Thyroid gland (tissue), 4 donors: ENCODE results near the gene ZBTB49. TPM values are rescaled to one million over a fixed set of nuclear protein-coding genes. Genes with fewer than 3 reads are reported as not detected.

Experiments
- DNase-seq, 2 donors: peaks; one replicate each; pipeline ENCODE4 v3.0.0-alpha.2; 2019
- H3K27ac ChIP-seq, 3 donors: fragments of 200-600 bp; sonication (generic); 1 replicate in 2 of 3; 2 replicates in 1 of 3; pipeline ENCODE4 v1.5.1; 2016 to 2019; ENCODE audit warnings: mild to moderate bottlenecking in 1 of 3, moderate library complexity in 1 of 3
- H3K27me3 ChIP-seq: fragments of 200-600 bp; sonication (generic); one replicate; pipeline ENCODE4 v1.5.1; 2019
- H3K36me3 ChIP-seq, 2 donors: fragments of 200-600 bp; sonication (generic); one replicate each; pipeline ENCODE4 v1.5.1; 2016 to 2019
- H3K4me1 ChIP-seq, 2 donors: fragments of 200-600 bp; sonication (generic); one replicate each; pipeline ENCODE4 v1.5.1; 2017 to 2019
- H3K4me3 ChIP-seq, 3 donors: fragments of 200-600 bp; sonication (generic); replicated peaks in 1 of 3; 1 replicate in 2 of 3; 2 replicates in 1 of 3; pipeline ENCODE4 v1.5.1; 2016; ENCODE audit warnings: mild to moderate bottlenecking in 1 of 3
- H3K9me3 ChIP-seq: fragments of 200-600 bp; sonication (generic); one replicate; pipeline ENCODE4 v1.5.1; 2017
- CTCF ChIP-seq, 6 experiments: fragments of 200-600 bp in 3 of 6; fragments of 450-650 bp in 3 of 6; sonication (generic) in 3 of 6; IDR thresholded peaks; one replicate each; pipeline ENCODE4 v1.5.1; 2016 to 2019; ENCODE audit warnings: antibody characterized with exemption in 6 of 6, mild to moderate bottlenecking in 2 of 6, inconsistent platforms in 1 of 6, moderate library complexity in 1 of 6
- POLR2A ChIP-seq, 2 donors: fragments of 450-650 bp; IDR thresholded peaks; one replicate each; pipeline ENCODE4 v1.6.1; 2017; ENCODE audit warnings: antibody characterized with exemption in 2 of 2, mild to moderate bottlenecking in 2 of 2, moderate library complexity in 1 of 2
- WGBS, 2 donors: methylation state at CpG; one replicate each; pipeline ENCODE4 v1.1.5; 2017; 5-methylcytosine and 5-hydroxymethylcytosine counted together
- intact Hi-C: fragments of 100-400 bp; cut with DNase I; formaldehyde crosslinking; loops from one replicate; pipeline ENCODE4 v1.15.1; 2023
- total RNA-seq, 4 donors: library from RNA; depleted of rRNA; stranded (reverse); fragments of >200 nt; gene quantifications; one replicate each; pipeline ENCODE4 v1.2.3, GENCODE V29; 2016

Gene ZBTB49
- total RNA-seq, 4 donors from 2014 or later: 7.5 to 21.7 (median 9.2) TPM

- no peaks in the 10 kb centered on the region for H3K9me3 ChIP-seq
- no peak for DNase-seq
- H3K4me1 ChIP-seq: no peaks in the 10 kb centered on the region
- no peaks in the 10 kb centered on the region for H3K27me3 ChIP-seq
- H3K4me3 ChIP-seq: no peak overlapping the region
- 63 to 67% methylated on average over 11 of the region's 11 CpGs for WGBS, 2 donors
- TF ChIP-seq CTCF (IDR thresholded peaks at IDR 0.05): no peak
- no peak for TF ChIP-seq POLR2A (IDR thresholded peaks at IDR 0.05)
- intact Hi-C loops: no loop called here
- H3K27ac ChIP-seq: no peak overlapping the region
- H3K36me3 ChIP-seq: no peaks in the 10 kb centered on the region
Observed at GRCh38 chr4:4368809-4369580, 78.9 kb downstream of the ZBTB49 start.

Other genes starting within 250 kb of the ZBTB49 start
- gene OTOP1, start 63.3 kb upstream of the ZBTB49 start, total RNA-seq: not detected
- 10 to 100 TPM; 24.9 to 36.8 (median 33.5) TPM for gene TMEM128, start 42.0 kb upstream of the ZBTB49 start, total RNA-seq
- gene LYAR, start 97 bp upstream of the ZBTB49 start, total RNA-seq: 10 to 100 TPM in 3 of 4 donors, 1 to 10 TPM in 1; 4.5 to 13.0 (median 10.4) TPM
- gene NSG1, start 96.9 kb downstream of the ZBTB49 start, total RNA-seq: under 1 TPM in 2 of 4 donors, not detected in 2; 0.40 to 0.44 TPM